Central memory CD8-positive, alpha-beta T cell (primary cell): Measurements from ENCODE around the gene MAFG.

Experiments used
- ATAC-seq: fragments of 150-1000 bp; cut with Tn5 transposase; replicated peaks from 2 replicates; pipeline ENCODE4 v1.10.0; 2022; ENCODE audit warnings: mild to moderate bottlenecking, moderate FRiP score, moderate number of reproducible peaks; ENCODE audit not compliant: poor library complexity, severe bottlenecking; ENCODE audit errors: extremely low read depth
- DNase-seq, 2 donors: peaks; one replicate each; pipeline ENCODE4 v3.0.0; 2021; ENCODE audit warnings: low spot score in 2 of 2
- H3K27ac Mint-ChIP-seq: one replicate; pipeline ENCODE4 v1.8.0; 2022; ENCODE audit warnings: low read depth, mild to moderate bottlenecking, moderate library complexity, mixed read lengths
- H3K27me3 Mint-ChIP-seq: one replicate; pipeline ENCODE4 v1.8.0; 2022; ENCODE audit warnings: mixed read lengths
- H3K36me3 Mint-ChIP-seq: one replicate; pipeline ENCODE4 v1.8.0; 2022; ENCODE audit warnings: mild to moderate bottlenecking, moderate library complexity, mixed read lengths; ENCODE audit not compliant: insufficient read depth
- H3K4me1 Mint-ChIP-seq: one replicate; pipeline ENCODE4 v1.8.0; 2022; ENCODE audit warnings: mixed read lengths
- H3K4me3 Mint-ChIP-seq: one replicate; pipeline ENCODE4 v1.8.0; 2022; ENCODE audit warnings: mild to moderate bottlenecking, moderate library complexity, mixed read lengths
- H3K9me3 Mint-ChIP-seq: one replicate; pipeline ENCODE4 v1.8.0; 2022; ENCODE audit warnings: mixed read lengths

MAFG gene

GRCh38 chr17:81927653-81928543 is at the start of gene MAFG:
Gene MAFG, minus strand, starts transcription at chr17:81927735. Its CDS starts 4,550 bp downstream, at chr17:81923185.
- ATAC-seq (peak; percentile 74), DNase-seq (peak; percentile 81 to 85)
- H3K27me3 Mint-ChIP-seq: peaks cover 31% of the 10 kb centered on the region
- peak within 1 kb of the TSS; percentile 76 for H3K27ac Mint-ChIP-seq
- peak within 1 kb of the TSS; percentile 77 for H3K4me3 Mint-ChIP-seq
- H3K36me3 Mint-ChIP-seq: peaks cover 10% of the 10 kb centered on the region
- H3K4me1 Mint-ChIP-seq: peaks cover 9% of the 10 kb centered on the region
- no peaks in the 10 kb centered on the region for H3K9me3 Mint-ChIP-seq

GRCh38 chr17:81976332-81977210 is 49.0 kb upstream of the MAFG start:
- DNase-seq: no peak
- peak overlapping the region; percentile 97 for H3K4me3 Mint-ChIP-seq
- H3K9me3 Mint-ChIP-seq: no peaks in the 10 kb centered on the region
- peak; percentile 10 for ATAC-seq
- peak overlapping the region; percentile 91 for H3K27ac Mint-ChIP-seq
- H3K36me3 Mint-ChIP-seq: peaks cover 6% of the 10 kb centered on the region
- H3K4me1 Mint-ChIP-seq: peaks cover 31% of the 10 kb centered on the region
- H3K27me3 Mint-ChIP-seq: no peaks in the 10 kb centered on the region

DNA sequence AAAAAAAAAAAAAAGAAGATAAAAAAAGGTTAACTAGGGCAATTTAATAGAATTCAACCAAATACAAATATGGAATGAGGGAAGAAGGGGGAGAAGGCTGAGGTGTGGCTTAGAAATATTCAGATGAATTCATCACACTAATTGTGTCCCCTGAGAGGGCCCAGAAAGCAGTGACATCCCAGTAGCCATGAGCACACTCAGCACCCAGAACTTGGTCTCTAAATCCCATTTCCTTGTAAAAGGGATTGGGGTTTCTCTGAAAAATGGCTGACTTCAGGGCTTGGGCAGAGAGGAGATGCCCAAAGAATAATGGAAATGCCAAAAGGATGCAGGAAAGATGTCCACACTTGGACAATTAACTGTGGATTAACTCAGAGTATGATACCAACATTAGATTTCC is 45.9 kb upstream of the MAFG start:
- DNase-seq: no peak
- no peak for ATAC-seq
- no peaks in the 10 kb centered on the region for H3K9me3 Mint-ChIP-seq
- H3K27ac Mint-ChIP-seq: no peak overlapping the region
- H3K27me3 Mint-ChIP-seq: no peaks in the 10 kb centered on the region
- H3K36me3 Mint-ChIP-seq: peaks cover 2% of the 10 kb centered on the region
- no peak overlapping the region for H3K4me3 Mint-ChIP-seq
- peaks cover 11% of the 10 kb centered on the region for H3K4me1 Mint-ChIP-seq

GRCh38 chr17:81968850-81969812 is 41.6 kb upstream of the MAFG start:
- DNase-seq (no peak), ATAC-seq (no peak)
- Mint-ChIP-seq H3K9me3 (no peaks in the 10 kb centered on the region), H3K4me1 (peaks cover 4% of the 10 kb centered on the region), H3K27me3 (peaks cover 8% of the 10 kb centered on the region), H3K4me3 (no peak overlapping the region), H3K27ac (no peak overlapping the region), H3K36me3 (peaks cover 4% of the 10 kb centered on the region)

DNA sequence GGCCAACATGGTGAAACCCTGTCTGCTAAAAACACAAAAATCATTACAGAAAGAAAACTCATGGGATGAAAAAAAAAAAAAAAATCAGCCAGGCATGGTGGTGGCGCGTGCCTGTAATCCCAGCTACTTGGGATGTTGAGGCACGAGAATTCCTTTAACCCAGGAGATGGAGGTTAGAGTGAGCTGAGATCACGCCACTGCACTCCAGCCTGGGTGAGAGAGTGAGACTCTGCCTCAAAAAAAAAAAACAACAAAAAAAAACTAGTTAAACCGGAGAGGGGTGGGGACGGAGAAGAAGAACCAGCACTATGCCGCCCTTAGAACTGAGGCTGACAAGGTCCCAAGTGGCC is 40.8 kb upstream of the MAFG start:
- ATAC-seq: no peak
- Mint-ChIP-seq H3K4me1 (peaks cover 11% of the 10 kb centered on the region), H3K27me3 (peaks cover 16% of the 10 kb centered on the region), H3K36me3 (peaks cover 4% of the 10 kb centered on the region), H3K4me3 (peak overlapping the region; percentile 55), H3K9me3 (no peaks in the 10 kb centered on the region), H3K27ac (no peak overlapping the region)
- no peak for DNase-seq

GRCh38 chr17:81967533-81968395 is 40.2 kb upstream of the MAFG start:
- ATAC-seq (peak; percentile 95), DNase-seq (peak; percentile 61 to 66)
- peak overlapping the region; percentile 55 for H3K4me3 Mint-ChIP-seq
- H3K36me3 Mint-ChIP-seq: peaks cover 4% of the 10 kb centered on the region
- no peak overlapping the region for H3K27ac Mint-ChIP-seq
- H3K27me3 Mint-ChIP-seq: peaks cover 22% of the 10 kb centered on the region
- H3K4me1 Mint-ChIP-seq: peaks cover 15% of the 10 kb centered on the region
- no peaks in the 10 kb centered on the region for H3K9me3 Mint-ChIP-seq

DNA sequence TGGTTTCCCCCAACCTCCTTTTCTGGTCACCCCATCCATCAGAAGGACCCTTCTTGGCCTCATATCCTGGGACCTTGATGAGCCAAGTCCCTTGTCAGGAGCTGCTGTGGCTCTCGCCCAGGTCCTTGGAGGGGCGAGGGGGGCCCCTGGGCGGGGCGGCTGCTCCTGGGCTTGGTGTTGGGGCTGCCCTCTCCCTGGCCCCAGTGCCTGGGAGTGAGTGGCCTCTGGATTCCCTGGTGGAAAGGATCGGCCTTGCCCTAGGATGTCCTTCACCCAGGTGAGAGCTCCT is 39.7 kb upstream of the MAFG start:
- Mint-ChIP-seq H3K27me3 (peaks cover 28% of the 10 kb centered on the region), H3K9me3 (no peaks in the 10 kb centered on the region), H3K27ac (no peak overlapping the region), H3K4me3 (peak overlapping the region; percentile 55), H3K4me1 (peaks cover 15% of the 10 kb centered on the region), H3K36me3 (peaks cover 4% of the 10 kb centered on the region)
- no peak for DNase-seq
- no peak for ATAC-seq

DNA sequence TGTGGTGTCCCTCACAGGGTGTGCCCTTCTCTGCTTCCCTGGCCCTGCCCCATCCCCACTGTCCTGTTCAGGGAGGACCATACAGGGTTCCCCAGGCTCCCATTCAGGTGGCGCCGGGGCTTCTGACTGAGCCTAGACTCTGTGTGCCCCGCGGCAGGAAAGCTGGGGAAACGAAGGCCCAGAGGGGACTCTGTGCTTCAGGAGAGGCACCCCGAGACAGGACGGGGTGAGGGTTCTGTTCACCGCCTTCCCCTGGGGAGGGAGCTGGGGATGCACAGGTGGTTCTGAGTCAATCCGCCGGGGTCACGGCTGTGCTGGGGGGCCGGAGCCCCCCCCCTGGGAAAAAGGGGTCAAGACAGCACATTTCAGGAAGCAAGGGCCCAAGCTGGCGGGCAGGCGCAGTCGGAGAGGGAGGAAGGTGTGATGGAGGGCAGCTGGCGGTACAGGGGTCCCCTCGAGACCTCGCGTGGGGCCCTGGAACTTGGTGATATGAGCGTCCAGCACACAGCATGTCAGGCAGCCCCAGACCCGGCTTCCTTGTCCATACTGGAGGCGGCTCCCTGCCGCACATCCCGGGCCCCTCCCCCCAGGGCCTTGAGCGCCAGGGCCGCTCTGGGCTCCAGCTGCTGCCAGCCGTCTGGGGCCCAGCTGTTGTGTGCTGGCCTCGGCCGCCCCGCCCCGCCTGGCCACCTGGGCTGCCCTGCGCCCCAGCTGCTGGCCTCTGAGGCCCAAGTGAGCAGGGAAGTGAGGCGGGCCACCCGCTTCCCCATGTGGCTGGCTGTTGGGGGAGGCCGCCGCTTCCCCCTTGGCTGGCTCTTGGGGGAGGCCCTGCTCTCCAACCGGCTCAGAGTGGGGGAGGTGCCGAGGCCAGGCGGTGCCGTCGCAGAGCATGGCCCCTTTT is 39.1 kb upstream of the MAFG start:
- Mint-ChIP-seq H3K4me3 (peak overlapping the region; percentile 13), H3K9me3 (no peaks in the 10 kb centered on the region), H3K27ac (no peak overlapping the region), H3K4me1 (peaks cover 15% of the 10 kb centered on the region), H3K36me3 (peaks cover 4% of the 10 kb centered on the region), H3K27me3 (peaks cover 30% of the 10 kb centered on the region)
- DNase-seq: no peak
- ATAC-seq: no peak

DNA sequence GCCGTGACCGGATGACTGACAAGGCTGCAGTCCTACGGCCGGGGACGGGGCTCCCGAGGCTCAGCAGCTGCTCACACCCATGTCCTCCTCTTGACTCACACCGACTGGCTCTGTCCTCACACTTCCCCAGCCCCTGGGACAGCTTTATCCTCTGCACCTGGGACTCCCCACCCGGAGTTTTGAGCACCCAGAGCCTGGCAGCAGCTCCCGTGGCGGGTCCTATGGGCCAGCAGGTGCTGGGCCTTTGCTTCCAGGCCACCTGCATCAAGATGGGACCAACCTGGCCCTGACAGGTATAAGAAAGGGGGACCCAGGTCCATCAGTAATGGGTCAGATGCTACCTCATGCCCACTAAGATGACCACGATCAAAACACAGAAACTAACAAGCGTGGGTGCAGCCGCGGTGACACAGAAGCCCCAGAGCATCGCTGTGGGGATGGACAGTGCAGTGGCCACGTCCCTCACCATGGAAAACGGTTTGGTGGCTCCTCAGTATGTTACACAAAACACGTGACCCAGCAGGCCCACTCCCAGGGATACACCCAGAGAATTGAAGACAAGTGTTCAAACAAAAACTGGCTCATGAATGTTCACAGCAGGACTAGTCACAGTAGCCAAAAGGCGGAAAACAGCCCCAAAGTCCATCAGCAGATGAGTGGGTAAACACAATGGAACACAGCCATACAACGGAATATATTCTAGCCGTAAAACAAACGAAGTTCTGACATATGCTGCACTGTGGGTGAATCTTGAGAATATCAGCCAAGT is 36.7 kb upstream of the MAFG start:
- Mint-ChIP-seq H3K9me3 (no peaks in the 10 kb centered on the region), H3K4me3 (peak overlapping the region; percentile 53), H3K4me1 (peaks cover 15% of the 10 kb centered on the region), H3K27ac (no peak overlapping the region), H3K27me3 (peaks cover 30% of the 10 kb centered on the region), H3K36me3 (peaks cover 4% of the 10 kb centered on the region)
- DNase-seq (no peak), ATAC-seq (no peak)
